IPS-NIHi7 (cell line): ENCODE results near the gene DNMT3A.

Source experiments
- DNase-seq: peaks from one replicate; pipeline ENCODE4 v3.0.0; 2012; ENCODE audit warnings: mixed read lengths; ENCODE audit errors: extremely low spot score

The DNMT3A gene

GRCh38 chr2:25240636-25241035 lies 101.1 kb downstream of the DNMT3A start:
- no peak for DNase-seq

DNA sequence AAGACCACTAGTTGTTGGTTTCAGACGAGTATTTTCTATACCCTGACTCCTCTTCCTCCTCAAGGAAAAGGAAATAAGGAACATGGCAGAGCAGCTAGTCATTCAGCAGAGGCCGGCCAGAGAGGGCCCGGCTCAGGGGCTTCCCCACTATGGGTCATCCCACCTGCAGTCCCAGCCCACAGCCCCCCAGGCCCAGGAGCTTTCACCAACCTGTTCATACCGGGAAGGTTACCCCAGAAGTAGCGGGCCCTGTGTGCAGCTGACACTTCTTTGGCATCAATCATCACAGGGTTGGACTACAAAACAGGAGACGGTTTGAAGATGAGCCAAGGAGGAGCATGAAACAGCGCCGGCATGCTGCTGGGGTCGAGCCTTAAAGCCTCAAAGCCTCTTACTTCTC lies 102.8 kb downstream of the DNMT3A start:
- DNase-seq = no peak

- DNase-seq = no peak
These were observed 104.0 kb downstream of the DNMT3A start for GRCh38 chr2:25237764-25238163.

DNA sequence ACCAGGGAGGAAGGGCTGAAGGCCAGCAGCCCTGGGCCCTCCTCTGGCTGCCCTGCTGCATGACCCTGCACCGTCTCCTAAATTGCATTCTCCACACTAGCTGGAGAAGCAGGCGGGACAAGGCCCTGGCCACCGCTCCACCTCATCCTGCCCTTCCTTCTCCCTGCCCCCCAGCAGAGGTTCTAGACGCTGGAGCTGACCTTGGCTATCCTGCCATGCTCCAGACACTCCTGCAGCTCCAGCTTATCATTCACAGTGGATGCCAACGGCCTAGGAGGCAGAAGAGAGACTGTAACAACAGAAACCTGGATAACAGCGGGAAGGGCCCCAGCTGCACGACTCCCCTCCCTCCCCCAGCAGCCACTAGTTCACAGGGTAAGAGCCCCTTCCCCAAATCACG lies 105.0 kb downstream of the DNMT3A start:
- no peak for DNase-seq

- no peak for DNase-seq
These were observed 107.0 kb downstream of the DNMT3A start for GRCh38 chr2:25234738-25235137.

DNA sequence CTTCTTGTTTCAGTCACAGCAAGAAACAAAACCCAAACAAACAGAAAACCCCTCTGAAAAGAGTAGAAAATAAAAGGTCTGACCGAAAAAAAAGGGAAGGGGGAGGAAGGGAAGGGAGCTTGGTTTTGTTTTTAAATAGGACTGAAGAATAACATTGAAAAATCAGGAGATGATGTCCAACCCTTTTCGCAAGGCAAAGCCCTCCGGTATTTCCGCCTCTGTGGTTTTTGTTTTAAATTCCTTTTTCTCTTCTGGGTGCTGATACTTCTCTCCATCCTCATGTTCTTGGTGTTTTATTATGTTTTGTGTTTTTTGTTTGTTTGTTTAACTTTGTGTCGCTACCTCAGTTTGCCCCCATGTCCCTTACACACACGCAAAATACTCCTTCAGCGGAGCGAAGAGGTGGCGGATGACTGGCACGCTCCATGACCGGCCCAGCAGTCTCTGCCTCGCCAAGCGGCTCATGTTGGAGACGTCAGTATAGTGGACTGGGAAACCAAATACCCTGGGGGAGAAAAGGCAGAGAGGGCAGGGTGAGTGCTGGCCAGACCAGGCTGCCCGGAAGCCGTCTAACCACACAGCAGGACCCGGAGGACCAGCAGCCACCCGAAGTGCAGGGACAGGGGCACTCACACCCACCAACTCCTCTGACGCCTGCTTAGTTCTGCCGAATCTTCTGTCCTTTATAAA lies 107.7 kb downstream of the DNMT3A start:
- DNase-seq = no peak

DNA sequence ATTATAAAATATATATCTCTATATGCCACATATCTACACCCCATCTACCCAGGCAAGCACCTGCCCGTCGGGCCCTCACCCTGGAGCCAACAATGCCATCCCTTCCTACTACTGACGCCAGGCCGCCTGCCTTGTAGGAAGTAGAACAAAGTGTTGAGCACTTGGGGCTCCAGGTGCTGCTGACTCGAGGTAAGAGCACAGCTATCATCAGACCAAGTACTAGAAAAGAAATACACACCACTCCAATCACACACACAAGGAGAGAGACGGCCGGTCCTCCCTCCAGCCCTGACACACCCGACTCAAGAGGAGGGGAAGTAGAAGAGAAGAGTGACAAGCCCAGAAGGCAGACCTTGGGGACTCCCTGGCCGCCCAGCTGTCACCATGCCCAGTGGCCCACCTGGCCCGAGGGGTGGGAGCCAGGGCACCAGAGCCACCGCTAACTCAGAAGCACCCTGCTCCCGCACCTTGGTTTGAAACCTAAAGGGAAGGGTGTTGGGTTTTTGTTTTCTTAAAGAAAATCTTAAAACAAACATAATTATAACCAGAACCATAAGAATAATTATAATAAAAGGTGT lies 109.4 kb downstream of the DNMT3A start:
- DNase-seq = no peak

- DNase-seq = no peak
These were observed 110.8 kb downstream of the DNMT3A start for GRCh38 chr2:25230948-25231311.

DNA sequence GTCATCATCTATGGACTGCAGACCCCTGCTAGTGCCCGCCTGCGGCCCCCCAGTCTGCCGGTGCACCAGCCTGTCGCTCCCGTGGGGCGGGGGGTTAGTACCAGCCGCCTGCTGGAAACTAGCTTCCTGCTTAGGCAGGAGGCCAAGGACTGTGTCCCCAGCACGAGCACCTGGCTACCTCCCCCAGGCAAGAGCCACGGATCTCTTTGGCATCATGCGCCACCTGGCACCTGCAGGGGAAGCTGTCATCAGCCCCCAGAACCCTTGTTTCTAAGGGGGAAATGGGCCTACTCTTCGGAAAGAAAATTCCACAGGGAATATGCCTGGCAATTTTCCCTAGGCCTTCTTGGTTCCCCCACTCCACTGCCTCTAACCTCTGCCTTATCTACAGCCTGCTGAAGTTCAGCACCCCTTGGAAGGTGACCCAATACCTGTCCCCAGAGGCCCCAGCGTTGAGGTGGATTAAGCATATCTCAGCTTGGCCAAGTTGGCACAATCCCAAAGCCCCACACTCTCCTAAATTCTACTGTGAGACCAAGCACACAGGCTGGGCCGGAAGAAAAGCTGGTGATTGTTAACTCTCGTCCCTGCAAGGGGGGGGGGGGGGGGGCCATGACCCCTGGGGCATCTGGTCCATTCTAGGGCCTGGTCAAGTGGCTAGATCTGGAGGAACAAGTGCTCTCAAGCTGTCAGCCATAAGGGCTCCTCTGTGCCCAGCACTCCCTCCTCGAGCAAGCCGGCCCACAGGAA lies 111.4 kb downstream of the DNMT3A start:
- no peak for DNase-seq

DNA sequence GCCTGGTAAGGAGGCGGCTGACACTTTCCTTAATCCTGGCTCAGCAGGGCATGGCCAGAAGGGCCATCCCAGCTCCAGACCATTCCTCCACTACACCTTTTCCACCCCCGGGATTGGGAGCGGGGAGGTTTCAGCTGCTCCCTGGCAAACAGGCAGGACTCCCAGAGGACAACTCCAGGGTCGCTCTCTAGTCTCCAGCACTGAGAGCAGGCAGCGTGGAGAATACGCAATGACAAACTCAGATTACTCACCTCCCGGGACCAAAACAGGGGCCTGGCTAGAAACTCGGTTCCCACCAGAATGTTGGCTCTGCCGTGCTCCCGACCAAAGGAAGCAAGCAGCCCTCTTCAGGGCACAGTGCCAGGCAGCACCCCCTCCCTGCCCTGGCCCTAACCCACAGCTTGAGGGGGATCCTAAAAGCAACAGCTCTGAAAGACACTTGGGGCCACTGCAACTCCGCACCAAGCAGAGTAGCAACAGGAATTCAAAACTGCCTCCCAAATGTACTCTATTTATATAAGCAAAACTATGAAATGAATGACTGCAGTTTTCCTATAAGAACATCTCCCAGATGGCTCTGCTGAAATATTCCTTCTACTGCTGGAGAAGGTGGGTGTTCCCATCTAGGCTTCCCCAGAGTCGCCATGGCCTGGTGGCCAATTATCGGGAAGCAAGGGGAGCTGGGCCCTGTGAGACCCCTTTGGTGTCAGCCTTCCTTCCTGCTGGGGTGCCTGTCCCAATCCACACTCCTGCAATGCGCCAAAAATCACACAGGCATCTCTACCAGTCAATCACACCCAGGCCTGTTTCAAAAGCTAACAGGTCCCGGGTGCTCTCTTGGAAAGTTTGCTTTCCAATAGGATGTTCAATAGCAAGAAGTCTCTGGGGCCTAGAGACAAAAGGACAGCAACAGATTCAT lies 112.2 kb downstream of the DNMT3A start:
- DNase-seq = peak; percentile 41

DNA sequence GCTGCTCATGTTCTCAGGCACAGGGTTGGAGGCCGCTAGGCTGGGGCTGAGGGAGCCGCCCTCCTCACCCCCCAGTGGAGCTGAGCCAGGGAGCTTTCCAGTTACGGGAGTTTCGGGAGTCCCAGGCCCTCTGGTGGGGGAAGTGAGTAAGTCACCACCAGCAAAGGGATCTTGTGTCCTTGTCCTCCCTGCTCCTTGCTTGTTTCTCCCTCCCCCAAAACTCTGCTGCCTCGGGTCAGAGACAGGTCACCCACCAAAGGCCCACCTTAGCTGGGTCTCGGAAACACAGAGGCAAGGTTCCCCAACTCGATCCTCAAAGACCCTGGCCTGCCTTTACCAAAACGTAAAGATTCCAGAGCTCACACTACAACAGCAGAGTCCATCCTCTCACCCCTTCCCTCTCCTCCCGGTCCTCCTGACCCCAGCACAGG lies 112.9 kb downstream of the DNMT3A start:
- DNase-seq = peak; percentile 90

DNA sequence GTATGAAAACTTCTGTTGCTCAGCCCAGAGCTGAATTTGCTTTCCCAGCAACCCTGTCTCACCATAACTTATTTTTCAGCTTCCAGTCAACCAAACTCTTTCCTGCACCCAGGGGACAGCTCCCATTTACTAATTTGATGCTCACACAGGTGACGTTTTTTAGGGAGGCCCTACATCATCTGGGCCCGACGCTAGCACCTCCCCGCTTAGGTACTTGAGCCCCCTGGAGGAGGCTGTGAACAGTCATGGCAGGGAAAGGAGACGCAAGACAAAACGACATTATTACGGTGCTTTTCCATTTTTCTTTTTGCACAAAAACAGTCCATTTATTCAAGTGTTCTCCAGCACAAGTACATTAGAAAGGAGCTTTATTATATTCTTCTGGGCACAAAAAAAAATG lies 114.1 kb downstream of the DNMT3A start:
- no peak for DNase-seq

- no peak for DNase-seq
These were observed 114.9 kb downstream of the DNMT3A start for GRCh38 chr2:25226827-25227226.

- DNase-seq = no peak
These were observed 119.1 kb downstream of the DNMT3A start for GRCh38 chr2:25222477-25223121.

- no peak for DNase-seq
These were observed 120.1 kb downstream of the DNMT3A start for GRCh38 chr2:25221579-25221978.

- no peak for DNase-seq
These were observed 121.4 kb downstream of the DNMT3A start for GRCh38 chr2:25220313-25220712.

GRCh38 chr2:25219621-25220020 lies 122.1 kb downstream of the DNMT3A start:
- no peak for DNase-seq

DNA sequence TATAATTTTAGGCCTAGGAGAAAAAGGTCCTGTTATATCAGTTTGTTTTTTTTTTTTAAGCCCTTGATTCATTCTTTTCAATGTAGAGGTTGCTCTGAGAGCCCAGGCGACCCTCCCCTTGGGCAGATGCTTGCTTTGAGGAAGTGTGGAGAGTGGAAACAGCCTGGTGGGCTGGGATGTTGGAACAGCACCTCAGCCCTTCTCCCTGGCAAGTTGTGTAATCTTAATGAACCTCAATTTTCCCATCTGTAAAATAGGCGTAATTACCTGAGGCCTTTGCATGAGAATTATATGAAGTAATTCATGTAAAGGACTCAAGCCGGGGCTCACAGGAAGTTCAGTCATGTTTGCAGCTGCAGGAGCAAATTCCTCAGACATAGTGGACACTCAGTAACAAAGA lies 123.6 kb downstream of the DNMT3A start:
- DNase-seq = no peak

- DNase-seq = peak; percentile 95
These were observed 125.6 kb downstream of the DNMT3A start for GRCh38 chr2:25215948-25216679.

- DNase-seq = no peak
These were observed 126.5 kb downstream of the DNMT3A start for GRCh38 chr2:25215232-25215631.

- no peak for DNase-seq
These were observed 128.5 kb downstream of the DNMT3A start for GRCh38 chr2:25213229-25213628.
